ENCODE measurements around the gene LHX4.

The LHX4 gene

DNA sequence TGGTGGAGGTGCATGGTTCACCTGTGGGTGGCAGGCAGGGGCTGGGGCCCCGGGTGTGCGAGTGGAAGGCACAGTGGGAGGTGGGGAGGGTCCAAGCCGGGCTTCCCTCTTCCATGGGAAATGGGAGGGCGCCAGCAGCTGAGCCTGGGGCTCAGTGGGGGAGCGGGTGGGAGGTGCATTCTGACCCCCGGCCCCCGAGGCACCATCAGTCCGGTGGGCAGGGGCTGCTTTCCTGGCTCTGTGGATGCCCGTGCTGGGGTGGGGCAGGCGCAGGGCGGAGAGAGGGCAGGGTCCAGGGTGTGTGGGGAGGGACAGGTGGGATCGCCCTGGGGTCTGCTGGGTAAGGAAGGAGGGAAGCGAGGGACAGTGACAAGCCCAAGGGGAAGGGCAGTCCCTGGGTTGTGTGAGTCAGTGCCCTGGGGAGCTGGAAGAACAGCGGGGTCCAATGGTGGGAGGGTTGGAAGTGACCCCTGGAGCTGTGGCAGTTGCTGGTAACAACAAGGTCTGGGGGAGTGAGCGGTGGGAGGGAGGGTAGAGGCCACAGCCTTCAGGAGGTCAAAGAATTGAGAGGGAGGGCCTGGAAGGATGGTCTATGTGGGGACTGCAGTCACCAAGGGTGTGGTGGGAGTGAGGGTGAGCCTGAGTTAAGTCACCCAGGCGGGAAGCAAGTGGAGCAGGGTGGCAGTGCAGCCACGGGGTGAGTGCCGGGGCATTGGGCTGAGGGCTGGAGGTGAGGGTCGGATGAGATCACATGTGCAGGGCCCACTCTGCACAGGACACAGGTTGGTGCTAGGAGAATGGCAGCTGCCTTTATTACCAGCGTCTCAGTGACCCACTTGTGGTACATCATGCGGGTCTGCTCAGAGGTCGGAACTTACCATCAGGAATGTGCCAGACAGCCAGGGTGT lies 29.6 kb downstream of the LHX4 start:
- DNase-seq = no peak

- DNase-seq = no peak
These were observed 30.5 kb downstream of the LHX4 start for GRCh38 chr1:180260541-180260940.

DNA sequence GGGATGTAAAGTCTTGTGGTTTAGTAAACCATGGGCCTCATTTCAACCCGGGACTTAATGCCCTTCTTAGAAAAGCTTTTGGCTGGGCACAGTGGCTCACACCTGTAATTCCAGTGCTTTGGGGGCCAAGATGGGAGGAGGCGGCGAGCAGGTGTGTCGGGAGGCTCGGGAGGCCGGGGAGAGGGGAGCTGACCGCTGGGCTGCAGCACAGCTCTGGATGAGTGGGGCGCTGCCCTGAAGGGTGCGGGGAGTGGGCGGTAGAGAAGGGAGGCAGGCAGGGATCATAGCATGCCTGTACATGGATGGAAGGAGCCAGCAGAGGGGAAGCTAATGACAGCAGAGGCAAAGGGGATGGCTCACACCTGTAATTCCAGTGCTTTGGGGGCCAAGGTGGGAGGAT lies 31.0 kb downstream of the LHX4 start:
- DNase-seq = no peak

DNA sequence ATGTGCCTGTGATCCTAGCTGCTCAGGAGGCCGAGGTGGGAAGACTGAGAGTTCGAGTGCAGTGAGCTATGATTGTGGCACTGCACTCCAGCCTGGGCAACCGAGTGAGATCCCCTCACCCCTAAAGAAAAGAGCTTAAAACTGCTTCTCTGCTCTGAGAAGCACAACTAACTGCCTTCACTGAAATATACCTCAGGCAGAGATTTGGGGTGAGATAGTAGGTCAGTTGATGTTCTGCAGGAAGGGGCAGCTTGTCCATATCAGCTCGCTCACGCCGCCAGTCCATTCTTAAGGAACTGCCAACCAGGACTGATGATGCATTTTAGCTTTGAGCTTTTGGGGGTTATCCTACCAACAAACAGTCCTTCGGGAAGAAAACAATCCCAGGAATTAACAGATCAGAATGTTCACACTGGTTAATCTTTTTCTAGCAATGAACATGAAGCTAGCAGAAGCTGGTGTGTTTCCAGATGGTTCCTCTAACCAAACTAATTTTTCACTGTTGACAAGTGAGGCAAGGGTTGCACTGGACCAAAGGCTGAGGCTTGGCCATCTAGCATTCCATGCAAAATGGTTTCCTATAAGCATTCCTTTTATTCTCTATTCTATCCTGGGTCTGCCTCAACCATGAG lies 31.6 kb downstream of the LHX4 start:
- DNase-seq = no peak

GRCh38 chr1:180262628-180263488 lies 32.8 kb downstream of the LHX4 start:
- DNase-seq = no peak

DNA sequence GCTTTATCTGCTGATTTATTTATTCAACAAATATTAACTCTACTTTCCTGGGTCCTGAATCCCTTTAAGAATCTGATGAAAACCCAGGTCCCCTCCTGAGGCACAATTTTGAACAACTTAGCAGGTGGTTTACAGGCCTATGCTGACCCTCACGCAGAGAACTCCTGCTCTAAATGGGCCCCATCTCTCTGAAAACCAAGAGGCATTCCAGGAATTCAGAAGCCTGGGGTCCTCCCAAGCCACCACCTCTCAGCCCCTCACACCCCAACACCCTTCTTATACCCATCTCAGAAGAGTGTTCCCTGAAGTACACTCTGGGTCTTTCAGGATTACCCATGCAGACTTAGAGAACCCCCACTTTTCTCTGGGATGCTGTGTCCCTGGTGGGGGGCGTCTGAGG lies 34.5 kb downstream of the LHX4 start:
- no peak for DNase-seq

- no peak for DNase-seq
These were observed 35.1 kb downstream of the LHX4 start for GRCh38 chr1:180265201-180265600.

- DNase-seq = no peak
These were observed 35.8 kb downstream of the LHX4 start for GRCh38 chr1:180265871-180266270.

GRCh38 chr1:180266275-180267210 lies 36.5 kb downstream of the LHX4 start:
- no peak for DNase-seq

- no peak for DNase-seq
These were observed 37.1 kb downstream of the LHX4 start for GRCh38 chr1:180267211-180267561.

- no peak for DNase-seq
These were observed 37.9 kb downstream of the LHX4 start for GRCh38 chr1:180267761-180268555.

GRCh38 chr1:180268556-180269075 lies 38.6 kb downstream of the LHX4 start:
- DNase-seq = no peak

DNA sequence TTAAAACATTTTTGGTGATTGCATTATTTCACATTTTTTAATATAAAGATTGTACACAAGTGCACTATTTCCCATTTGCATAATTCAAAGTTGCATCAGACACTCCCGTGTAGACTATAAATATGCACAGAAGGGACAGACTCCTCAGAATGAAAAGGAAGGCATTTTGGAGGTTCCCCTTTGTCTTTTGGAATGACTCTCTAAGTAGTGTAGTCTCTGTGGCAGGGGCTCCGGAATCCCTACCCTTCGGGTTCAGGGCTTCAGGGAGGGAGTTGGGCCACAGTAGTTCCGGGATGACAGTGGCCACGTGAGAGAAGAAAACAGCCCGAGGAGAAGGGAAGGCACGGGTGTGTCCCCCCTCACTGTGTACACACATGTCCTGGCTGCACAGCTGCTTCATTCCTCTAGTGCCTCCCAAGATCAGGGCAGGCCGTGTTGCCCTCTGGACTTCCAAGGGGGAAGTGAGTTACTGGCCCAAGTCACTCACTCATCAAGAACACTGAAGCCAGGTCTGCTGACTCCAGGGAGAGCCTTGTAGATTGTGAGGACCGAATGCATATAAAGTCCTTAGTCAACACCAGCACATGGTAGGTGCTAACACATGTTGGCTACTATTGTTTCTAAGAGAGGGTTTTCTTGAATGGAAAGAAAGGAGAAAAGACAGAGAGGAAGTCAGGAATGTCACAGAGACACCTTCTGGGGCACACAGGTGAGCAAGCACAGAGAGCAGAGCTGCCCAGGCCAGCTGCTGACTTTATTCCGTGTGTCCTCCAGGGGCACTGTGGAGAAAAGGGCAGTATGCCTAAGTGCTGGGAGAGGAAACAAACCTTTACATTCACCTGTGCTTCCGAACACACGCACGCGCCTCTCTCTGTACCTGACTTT lies 39.8 kb downstream of the LHX4 start:
- DNase-seq = no peak

DNA sequence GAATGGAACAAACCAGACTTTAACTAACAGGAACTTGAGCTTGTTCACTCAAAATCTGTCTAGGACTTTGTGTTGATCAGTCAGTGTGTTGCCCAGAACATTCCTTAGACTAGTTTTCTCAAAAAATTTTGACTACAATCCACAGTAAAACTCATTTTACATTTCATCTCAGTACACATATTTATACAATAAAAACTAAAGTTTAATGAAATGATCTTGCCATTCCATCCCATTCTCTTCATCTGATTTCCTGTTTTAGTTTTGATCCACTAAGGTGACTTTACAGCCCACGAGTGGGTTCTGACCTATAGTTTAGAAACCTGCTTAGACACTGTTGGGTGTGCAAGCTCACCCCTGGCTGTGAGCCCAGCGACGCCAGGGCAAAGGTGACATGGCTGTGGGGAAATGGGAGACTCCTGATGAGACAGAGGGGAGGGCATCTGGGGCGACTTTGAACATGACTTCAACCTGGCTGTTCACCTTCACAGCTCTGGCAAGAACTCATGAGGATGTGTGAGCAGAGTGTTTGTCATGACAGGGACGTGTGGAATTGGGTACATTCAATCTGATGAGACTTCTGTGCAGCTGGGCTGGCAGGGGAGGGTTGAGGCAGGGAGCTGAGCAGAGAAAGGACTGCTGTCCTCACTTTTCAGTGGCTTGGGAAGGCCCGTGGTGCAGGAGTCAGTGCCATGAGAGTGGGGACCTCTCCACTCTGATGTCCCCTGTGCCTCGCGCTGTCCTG lies 40.6 kb downstream of the LHX4 start:
- no peak for DNase-seq

GRCh38 chr1:180271272-180272255 lies 41.5 kb downstream of the LHX4 start:
- DNase-seq = no peak

DNA sequence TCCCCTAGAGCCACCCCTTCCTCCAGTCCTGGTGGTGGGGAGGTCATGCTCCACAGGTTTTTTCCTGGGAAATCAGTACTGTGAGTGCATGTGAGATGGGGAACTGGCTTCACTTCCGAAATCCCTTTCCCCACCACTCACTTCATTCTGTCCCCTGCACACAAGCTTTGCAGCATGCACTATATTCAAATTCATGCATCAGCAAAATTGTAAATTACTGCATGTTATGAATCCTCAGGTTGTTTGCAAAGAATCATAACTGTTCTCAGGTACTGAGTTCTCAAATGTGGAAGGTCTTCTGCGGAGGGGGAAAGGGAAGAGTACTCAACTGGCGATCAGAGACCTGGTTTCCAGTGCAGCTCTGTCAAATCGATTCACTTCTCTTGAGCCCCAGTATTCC lies 42.3 kb downstream of the LHX4 start:
- no peak for DNase-seq

DNA sequence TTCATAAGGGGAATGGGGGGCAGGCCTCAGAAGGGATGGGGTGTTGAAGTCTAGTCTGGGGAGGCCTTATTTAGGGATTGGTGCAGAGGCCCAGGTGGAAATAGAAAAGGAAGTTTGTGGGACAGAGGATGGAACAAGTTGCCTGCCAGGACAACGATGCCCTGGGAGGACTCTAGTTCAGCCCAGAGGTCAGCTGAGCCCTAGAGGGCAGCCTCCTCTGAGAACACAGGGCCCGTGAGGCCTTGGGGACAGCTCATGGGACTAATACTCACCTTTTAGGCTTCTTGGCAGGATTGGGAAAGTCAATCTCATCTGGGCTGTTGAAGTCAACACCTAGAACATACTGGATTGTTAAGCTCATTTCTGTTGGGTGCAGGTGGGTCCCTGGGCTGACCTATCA lies 43.0 kb downstream of the LHX4 start:
- DNase-seq = no peak

DNA sequence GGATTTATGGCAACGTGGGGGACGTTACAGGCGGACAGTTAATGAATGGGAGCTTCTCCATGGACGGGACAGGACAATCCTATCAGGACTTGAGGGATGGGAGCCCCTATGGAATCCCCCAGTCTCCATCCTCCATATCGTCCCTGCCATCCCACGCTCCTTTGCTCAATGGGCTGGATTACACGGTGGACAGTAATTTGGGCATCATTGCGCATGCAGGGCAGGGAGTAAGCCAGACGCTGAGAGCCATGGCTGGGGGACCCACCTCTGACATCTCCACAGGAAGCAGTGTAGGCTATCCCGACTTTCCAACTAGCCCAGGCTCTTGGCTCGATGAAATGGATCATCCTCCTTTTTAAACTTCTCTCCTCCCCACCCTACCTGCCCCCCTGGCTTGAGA lies 44.2 kb downstream of the LHX4 start:
- DNase-seq = no peak

Measured in NCI-H2081 (cell line).